Heart left ventricle (tissue), 16 donors: ENCODE results near the gene OSR1. TPM values are rescaled to one million over a fixed set of nuclear protein-coding genes. Genes with fewer than 3 reads are reported as not detected.

Experiments
- ATAC-seq, 4 donors: fragments of 200-7000 bp; cut with Tn5 transposase; one replicate each; pipeline ENCODE4 v1.9.1; 2020 to 2022; ENCODE audit warnings: moderate library complexity in 4 of 4, mild to moderate bottlenecking in 3 of 4, moderate number of reproducible peaks in 1 of 4
- DNase-seq, 5 donors: peaks; one replicate each; pipeline ENCODE4 v3.0.0-alpha.2; 2020
- H3K27ac ChIP-seq, 12 donors: fragments of 200-600 bp; sonication (generic) in 4 of 12; one replicate each; pipeline versions ENCODE4 v1.5.0 to v1.8.0; 2016 to 2022; ENCODE audit warnings: mild to moderate bottlenecking in 2 of 12
- H3K27me3 ChIP-seq, 9 donors: fragments of 200-600 bp; sonication (generic) in 2 of 9; one replicate each; pipeline versions ENCODE4 v1.5.1 to v1.8.0; 2016 to 2022; ENCODE audit warnings: mild to moderate bottlenecking in 3 of 9
- H3K36me3 ChIP-seq, 9 donors: fragments of 200-600 bp; sonication (generic) in 2 of 9; one replicate each; pipeline versions ENCODE4 v1.5.0 to v1.8.0; 2018 to 2022; ENCODE audit warnings: mild to moderate bottlenecking in 2 of 9
- H3K4me1 ChIP-seq, 12 donors: fragments of 200-600 bp; sonication (generic) in 4 of 12; one replicate each; pipeline versions ENCODE4 v1.5.0 to v1.8.0; 2016 to 2022; ENCODE audit warnings: mild to moderate bottlenecking in 3 of 12
- H3K4me3 ChIP-seq, 12 donors: fragments of 200-600 bp; sonication (generic) in 4 of 12; one replicate each; pipeline versions ENCODE4 v1.5.0 to v1.8.0; 2017 to 2022; ENCODE audit warnings: mild to moderate bottlenecking in 9 of 12, moderate library complexity in 4 of 12
- H3K9me3 ChIP-seq, 12 donors: fragments of 200-600 bp; sonication (generic) in 4 of 12; one replicate each; pipeline versions ENCODE4 v1.5.0 to v1.8.0; 2016 to 2022; ENCODE audit warnings: mild to moderate bottlenecking in 1 of 12
- CTCF ChIP-seq, 12 donors: fragments of 200-600 bp; sonication (generic) in 4 of 12; IDR thresholded peaks; one replicate each; pipeline versions ENCODE4 v1.5.0 to v1.8.0; 2018 to 2022; ENCODE audit warnings: antibody characterized with exemption in 12 of 12, mild to moderate bottlenecking in 5 of 12
- POLR2A ChIP-seq, 2 donors: fragments of 450-650 bp; IDR thresholded peaks; one replicate each; pipeline ENCODE4 v1.6.1; 2017; ENCODE audit warnings: antibody characterized with exemption in 2 of 2, mild to moderate bottlenecking in 2 of 2, moderate library complexity in 2 of 2
- WGBS, 4 donors: extraction: QIAGEN DNeasy Blood & Tissue Kit in 2 of 4; methylation state at CpG; one replicate each; pipeline versions ENCODE4 v1.1.5 to v1.1.7; 2013 to 2018; 5-methylcytosine and 5-hydroxymethylcytosine counted together
- intact Hi-C, 10 donors: fragments of 100-400 bp; cut with DNase I; formaldehyde crosslinking; loops; one replicate each; pipeline versions ENCODE4 v1.11.1 to v1.14.2; 2022
- polyA plus RNA-seq, 2 donors: library from polyadenylated mRNA; stranded (reverse); fragments of 200-250 nt; gene quantifications; one replicate each; pipeline ENCODE4 v1.2.3, GENCODE V29; 2013
- total RNA-seq, 9 donors: library from RNA; depleted of rRNA in 2 of 9; stranded (reverse); fragments of >200 nt in 2 of 9; fragmentation: NEBNext Ultra II Directional in 3 of 9; extraction: Animal tissue kit (Norgen Biotek cat#: 25700) in 3 of 9; gene quantifications; one replicate each; pipeline versions ENCODE4 v1.1.0 to v1.2.4, GENCODE V29; 2016 to 2023
- donor health status: ischemic (EF 13 %, LVEDD 7.1; RV severe dilation, severe dysfunction).
- donor health status: healthy with polysubstance abuse.
- donor health status: DM: no; HTN: yes; CAD: no.
- donor health status: DM: no; HTN: no; CAD: no.
- donor health status: ischemic (EF 25% LVEDD 6.9; RV normal size, moderate dysfunction).
- donor health status: ischemic (EF 25% LVEDD 5.7; RV mildly dilated, moderate dysfunction).
- donor health status: healthy.
- donor health status: DM: yes; HTN: yes; CAD: no.
- donor health status: ischemic (EF 35%, LVEDD 5.7; RV mildly dilated, moderate dysfunction).
- donor health status: nonischemic (EF 11% LVEDD 7.7; RV severe dilation, severe dysfunction).
- donor health status: DM: yes; HTN: yes; CAD: no.
- donor health status: PGD.
- donor health status: ischemic (EF 29% LVEDD 5.4; RV normal size, mild dysfunction).
- donor health status: nonischemic (EF 23%, LVEDD 6.1; RV moderate dilation, normal function).

Gene OSR1
- total and polyA plus RNA-seq, 11 donors = 1.4 to 26.0 (median 4.7) TPM

GRCh38 chr2:19365126-19365525, 6.7 kb upstream of the OSR1 start:
- DNase-seq (no peak), ATAC-seq (no peak)
- Histone ChIP-seq H3K27ac (no peak overlapping the region), H3K4me1 (peaks cover 0 to 26% (median 8%) of the 10 kb centered on the region in 12 donors), H3K9me3 (no peaks in the 10 kb centered on the region), H3K4me3 (no peak overlapping the region), H3K36me3 (no peaks in the 10 kb centered on the region), H3K27me3 (peaks cover 0 to 29% (median 7%) of the 10 kb centered on the region in 9 donors)
- WGBS, 4 donors = 68 to 87% (median 85%) methylated on average over 2 to 3 of the region's 3 CpGs
- TF ChIP-seq POLR2A (IDR thresholded peaks at IDR 0.05) (no peak), CTCF (IDR thresholded peaks at IDR 0.05) (no peak)
- intact Hi-C loops = loop anchor here (5.0 to 10.0 kb wide), 11 partner anchors 300 to 940 kb away; no protein-coding TSS in a partner anchor

DNA sequence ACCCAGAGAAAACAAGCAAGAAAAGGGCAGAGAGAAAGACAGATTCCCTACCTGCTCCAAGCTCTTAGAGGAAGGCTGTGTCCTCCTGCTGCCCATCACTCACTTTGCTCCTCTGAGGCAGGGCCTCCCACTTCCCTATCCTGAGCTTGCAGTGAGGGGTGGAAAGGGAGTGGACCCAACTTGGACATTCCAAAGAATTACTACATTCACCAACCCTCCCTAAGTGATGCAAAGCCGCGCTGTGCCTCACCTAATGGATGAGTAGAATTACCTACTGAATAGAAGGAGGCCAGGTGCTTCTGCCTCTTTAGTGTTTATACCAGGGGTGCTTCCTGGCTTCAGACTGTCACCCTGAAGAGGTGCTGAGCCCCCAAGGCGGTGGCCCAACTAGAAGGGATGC, 5.6 kb upstream of the OSR1 start:
- Histone ChIP-seq H3K27ac (no peak overlapping the region), H3K27me3 (peaks cover 0 to 41% (median 8%) of the 10 kb centered on the region in 9 donors), H3K4me3 (peak overlapping the region in 2 of 12 donors; percentile 58 to 71), H3K36me3 (no peaks in the 10 kb centered on the region), H3K9me3 (no peaks in the 10 kb centered on the region), H3K4me1 (peaks cover 0 to 30% (median 11%) of the 10 kb centered on the region in 12 donors)
- DNase-seq (no peak), ATAC-seq (no peak)
- 61 to 82% (median 75%) methylated on average over 2 to 3 of the region's 3 CpGs for WGBS, 4 donors
- intact Hi-C loops = loop anchor here (5.0 to 10.0 kb wide), 18 partner anchors 301 to 939 kb away; no protein-coding TSS in a partner anchor
- no peak for TF ChIP-seq CTCF (IDR thresholded peaks at IDR 0.05)
- no peak for TF ChIP-seq POLR2A (IDR thresholded peaks at IDR 0.05)

GRCh38 chr2:19363474-19363778, 5.0 kb upstream of the OSR1 start:
- Histone ChIP-seq H3K9me3 (no peaks in the 10 kb centered on the region), H3K4me3 (peak overlapping the region; percentile 47 to 76 (median 64)), H3K27ac (peak overlapping the region in 3 of 12 donors; percentile 37 to 84 (median 57)), H3K36me3 (no peaks in the 10 kb centered on the region), H3K4me1 (peaks cover 0 to 33% (median 12%) of the 10 kb centered on the region in 12 donors), H3K27me3 (peaks cover 0 to 46% (median 8%) of the 10 kb centered on the region in 9 donors)
- ATAC-seq = no peak
- TF ChIP-seq CTCF (IDR thresholded peaks at IDR 0.05) (no peak), POLR2A (IDR thresholded peaks at IDR 0.05) (no peak)
- DNase-seq = no peak
- WGBS, 4 donors = 4 to 8% (median 7%) methylated on average over 20 of the region's 20 CpGs
- intact Hi-C loops = loop anchor here (2.0 to 10.0 kb wide), 20 partner anchors 301 to 939 kb away; no protein-coding TSS in a partner anchor

- no peaks in the 10 kb centered on the region for H3K36me3 ChIP-seq
- TF ChIP-seq POLR2A (IDR thresholded peaks at IDR 0.05) = no peak
- peak; percentile 72 to 90 (median 86) for TF ChIP-seq CTCF (IDR thresholded peaks at IDR 0.05)
- peak; percentile 79 to 85 (median 84) for DNase-seq
- 0 to 1% (median 0%) methylated on average over 33 of the region's 33 CpGs for WGBS, 4 donors
- H3K27ac ChIP-seq = peak overlapping the region in 9 of 12 donors; percentile 14 to 84 (median 38)
- H3K27me3 ChIP-seq = peaks cover 0 to 52% (median 9%) of the 10 kb centered on the region in 9 donors
- H3K4me1 ChIP-seq = peaks cover 0 to 37% (median 14%) of the 10 kb centered on the region in 12 donors
- no peaks in the 10 kb centered on the region for H3K9me3 ChIP-seq
- intact Hi-C loops = loop anchor here (1.0 to 10.0 kb wide), 21 partner anchors 302 to 938 kb away; no protein-coding TSS in a partner anchor
- ATAC-seq = peak; percentile 21 to 63 (median 57)
- H3K4me3 ChIP-seq = peak overlapping the region; percentile 47 to 76 (median 64)
Observed at GRCh38 chr2:19362755-19363473, 4.5 kb upstream of the OSR1 start.
